ENCODE results near the gene CCNY. TPM values are rescaled to one million over a fixed set of nuclear protein-coding genes. Genes with fewer than 3 reads are reported as not detected.

CCNY gene
- total and polyA plus RNA-seq, 2 experiments from 2014 or later: 38.9 to 79.9 TPM

- TF ChIP-seq, protein P1, sequence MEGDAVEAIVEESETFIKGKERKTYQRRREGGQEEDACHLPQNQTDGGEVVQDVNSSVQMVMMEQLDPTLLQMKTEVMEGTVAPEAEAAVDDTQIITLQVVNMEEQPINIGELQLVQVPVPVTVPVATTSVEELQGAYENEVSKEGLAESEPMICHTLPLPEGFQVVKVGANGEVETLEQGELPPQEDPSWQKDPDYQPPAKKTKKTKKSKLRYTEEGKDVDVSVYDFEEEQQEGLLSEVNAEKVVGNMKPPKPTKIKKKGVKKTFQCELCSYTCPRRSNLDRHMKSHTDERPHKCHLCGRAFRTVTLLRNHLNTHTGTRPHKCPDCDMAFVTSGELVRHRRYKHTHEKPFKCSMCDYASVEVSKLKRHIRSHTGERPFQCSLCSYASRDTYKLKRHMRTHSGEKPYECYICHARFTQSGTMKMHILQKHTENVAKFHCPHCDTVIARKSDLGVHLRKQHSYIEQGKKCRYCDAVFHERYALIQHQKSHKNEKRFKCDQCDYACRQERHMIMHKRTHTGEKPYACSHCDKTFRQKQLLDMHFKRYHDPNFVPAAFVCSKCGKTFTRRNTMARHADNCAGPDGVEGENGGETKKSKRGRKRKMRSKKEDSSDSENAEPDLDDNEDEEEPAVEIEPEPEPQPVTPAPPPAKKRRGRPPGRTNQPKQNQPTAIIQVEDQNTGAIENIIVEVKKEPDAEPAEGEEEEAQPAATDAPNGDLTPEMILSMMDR (IDR thresholded peaks at IDR 0.05; ENCODE audit: low read depth, low read length): no peak
- Histone ChIP-seq H3K27me3 (no peaks in the 10 kb centered on the region), H3K27ac (peak overlapping the region; percentile 37), H3K4me1 (ENCODE audit: low read depth) (peaks cover 26% of the 10 kb centered on the region), H3K4me3 (no peak overlapping the region), H3K9me3 (ENCODE audit: low read depth) (no peaks in the 10 kb centered on the region), H3K36me3 (no peaks in the 10 kb centered on the region)
- DNase-seq (ENCODE audit: low read depth in 1 of 2, low spot score in 1 of 2): no peak
Measured at GRCh38 chr10:35470925-35471315, 134.6 kb downstream of the CCNY start.

- TF ChIP-seq, protein P1 (IDR thresholded peaks at IDR 0.05; ENCODE audit: low read depth, low read length): no peak
- Histone ChIP-seq H3K4me3 (no peak overlapping the region), H3K27me3 (no peaks in the 10 kb centered on the region), H3K27ac (no peak overlapping the region), H3K36me3 (no peaks in the 10 kb centered on the region), H3K4me1 (ENCODE audit: low read depth) (peaks cover 23% of the 10 kb centered on the region), H3K9me3 (ENCODE audit: low read depth) (no peaks in the 10 kb centered on the region)
- DNase-seq (ENCODE audit: low read depth in 1 of 2, low spot score in 1 of 2): no peak
Measured at GRCh38 chr10:35471435-35471834, 135.1 kb downstream of the CCNY start.

GRCh38 chr10:35480142-35480541, 143.8 kb downstream of the CCNY start:
- no peaks in the 10 kb centered on the region for H3K9me3 ChIP-seq (ENCODE audit: low read depth)
- no peak for DNase-seq (ENCODE audit: low read depth in 1 of 2, low spot score in 1 of 2)

GRCh38 chr10:35481413-35481812, 145.1 kb downstream of the CCNY start:
- TF ChIP-seq, protein P1 (IDR thresholded peaks at IDR 0.05; ENCODE audit: low read depth, low read length): no peak
- Histone ChIP-seq H3K4me1 (ENCODE audit: low read depth) (no peaks in the 10 kb centered on the region), H3K9me3 (ENCODE audit: low read depth) (no peaks in the 10 kb centered on the region), H3K27me3 (no peaks in the 10 kb centered on the region), H3K27ac (peak overlapping the region; percentile 13), H3K4me3 (no peak overlapping the region), H3K36me3 (no peaks in the 10 kb centered on the region)
- no peak for DNase-seq (ENCODE audit: low read depth in 1 of 2, low spot score in 1 of 2)

More at GRCh38 chr10:35480142-35480541, 143.8 kb downstream of the CCNY start:
- no peaks in the 10 kb centered on the region for H3K4me1 ChIP-seq (ENCODE audit: low read depth)
- H3K27ac ChIP-seq: no peak overlapping the region
- H3K4me3 ChIP-seq: no peak overlapping the region
- TF ChIP-seq, protein P1 (IDR thresholded peaks at IDR 0.05; ENCODE audit: low read depth, low read length): no peak
- no peaks in the 10 kb centered on the region for H3K27me3 ChIP-seq
- no peaks in the 10 kb centered on the region for H3K36me3 ChIP-seq

DNA sequence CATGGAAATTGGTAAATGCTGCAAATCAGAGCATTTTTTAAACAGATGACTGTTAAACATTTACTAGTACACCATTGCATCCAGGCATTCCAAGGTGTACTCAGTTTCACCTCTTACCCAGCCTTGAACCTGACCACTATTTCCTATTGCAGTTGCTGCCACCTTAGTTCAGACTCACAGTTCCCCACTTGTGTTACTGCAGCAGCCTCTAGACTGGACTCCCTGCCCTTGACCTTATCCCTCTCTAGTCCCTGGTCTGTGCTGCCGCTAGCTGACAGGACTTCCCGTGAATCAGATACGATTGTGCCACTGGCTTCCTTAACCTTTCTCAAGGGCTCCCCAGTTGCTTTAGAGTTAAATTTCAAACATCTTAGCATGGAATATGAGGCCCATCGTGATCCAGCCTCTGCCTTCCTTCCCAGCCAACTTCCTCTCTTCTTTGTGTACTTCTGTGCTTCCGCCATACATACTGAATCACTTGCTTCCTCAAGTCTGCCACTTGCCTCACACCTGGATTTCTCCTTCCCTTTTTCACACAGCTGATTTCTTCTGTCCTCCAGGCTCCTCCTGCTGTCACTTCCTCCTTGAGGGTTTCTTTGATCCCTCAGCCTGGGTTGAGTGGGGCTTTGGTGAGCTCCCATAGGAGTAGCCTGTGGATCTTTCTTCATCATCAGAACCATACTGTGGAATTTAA, 150.1 kb downstream of the CCNY start:
- TF ChIP-seq, protein P1 (IDR thresholded peaks at IDR 0.05; ENCODE audit: low read depth, low read length): no peak
- H3K27me3 ChIP-seq: no peaks in the 10 kb centered on the region
- H3K4me3 ChIP-seq: no peak overlapping the region
- no peaks in the 10 kb centered on the region for H3K36me3 ChIP-seq
- H3K9me3 ChIP-seq (ENCODE audit: low read depth): no peaks in the 10 kb centered on the region
- no peak overlapping the region for H3K27ac ChIP-seq
- DNase-seq (ENCODE audit: low read depth in 1 of 2, low spot score in 1 of 2): no peak
- H3K4me1 ChIP-seq (ENCODE audit: low read depth): no peaks in the 10 kb centered on the region

Measured in cardiac muscle cell (in vitro differentiated cells and primary cell).